Measurements from ENCODE around the gene CUX1. TPM values are rescaled to one million over a fixed set of nuclear protein-coding genes. Genes with fewer than 3 reads are reported as not detected.
"Not testable (repeated sequence)": the region's sequence is repeated elsewhere in the genome, so short reads cannot be mapped to it uniquely, and the experiment has no call there.

CUX1 gene
- total and polyA plus RNA-seq, 2 donors (not counting 1 experiment from before 2014, with no cell fraction given) = 10.8 to 86.5 TPM

DNA sequence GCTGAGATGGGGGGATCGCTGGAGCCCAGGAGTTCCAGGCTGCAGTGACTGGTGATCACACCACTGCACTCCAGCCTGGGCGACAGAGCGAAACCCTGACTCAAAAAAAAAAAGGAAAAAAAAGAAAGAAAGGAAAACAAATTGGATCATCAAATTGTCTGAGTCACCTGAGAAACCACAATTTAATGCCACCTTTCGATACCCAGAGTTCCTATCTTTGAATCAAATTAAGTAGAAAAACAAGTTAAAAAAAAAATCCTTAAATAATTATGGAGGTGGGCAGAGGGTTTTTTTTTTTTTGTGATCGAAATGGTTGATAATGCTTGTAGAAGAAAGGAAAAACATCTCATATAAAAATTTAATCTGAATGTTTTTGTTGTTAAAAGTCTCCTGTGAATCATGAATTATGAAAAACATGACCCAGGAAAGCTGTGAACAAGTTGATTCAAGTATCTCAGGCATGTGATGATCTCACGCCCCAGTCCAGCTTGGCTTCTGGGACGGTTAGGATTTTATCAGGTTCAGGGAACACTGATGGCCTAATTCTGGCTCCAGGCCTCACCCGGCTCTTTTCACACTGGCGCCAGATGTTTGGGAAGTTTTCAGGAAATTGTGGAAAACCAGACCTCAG lies 25.3 kb upstream of the CUX1 start:
- ChIA-PET POLR2A (no interaction called here), CTCF (no interaction called here)
- H3K4me1 Mint-ChIP-seq = no peaks in the 10 kb centered on the region
- no peak overlapping the region for H3K4me3 Mint-ChIP-seq
- no peaks in the 10 kb centered on the region for H3K9me3 Mint-ChIP-seq (ENCODE audit: insufficient read depth)
- TF ChIP-seq, protein P1, sequence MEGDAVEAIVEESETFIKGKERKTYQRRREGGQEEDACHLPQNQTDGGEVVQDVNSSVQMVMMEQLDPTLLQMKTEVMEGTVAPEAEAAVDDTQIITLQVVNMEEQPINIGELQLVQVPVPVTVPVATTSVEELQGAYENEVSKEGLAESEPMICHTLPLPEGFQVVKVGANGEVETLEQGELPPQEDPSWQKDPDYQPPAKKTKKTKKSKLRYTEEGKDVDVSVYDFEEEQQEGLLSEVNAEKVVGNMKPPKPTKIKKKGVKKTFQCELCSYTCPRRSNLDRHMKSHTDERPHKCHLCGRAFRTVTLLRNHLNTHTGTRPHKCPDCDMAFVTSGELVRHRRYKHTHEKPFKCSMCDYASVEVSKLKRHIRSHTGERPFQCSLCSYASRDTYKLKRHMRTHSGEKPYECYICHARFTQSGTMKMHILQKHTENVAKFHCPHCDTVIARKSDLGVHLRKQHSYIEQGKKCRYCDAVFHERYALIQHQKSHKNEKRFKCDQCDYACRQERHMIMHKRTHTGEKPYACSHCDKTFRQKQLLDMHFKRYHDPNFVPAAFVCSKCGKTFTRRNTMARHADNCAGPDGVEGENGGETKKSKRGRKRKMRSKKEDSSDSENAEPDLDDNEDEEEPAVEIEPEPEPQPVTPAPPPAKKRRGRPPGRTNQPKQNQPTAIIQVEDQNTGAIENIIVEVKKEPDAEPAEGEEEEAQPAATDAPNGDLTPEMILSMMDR (IDR thresholded peaks at IDR 0.05) = no peak
- TF ChIP-seq EZH2 (IDR thresholded peaks at IDR 0.05; ENCODE audit: borderline replicate concordance, insufficient read depth, low read depth, low read length, poor library complexity, severe bottlenecking) = no peak
- H3K27me3 ChIP-seq (replicated peaks in 1 of 4; ENCODE audit: control extremely low read depth in 1 of 4, control insufficient read depth in 3 of 4, insufficient read depth in 4 of 4, low read length in 3 of 4) = no peaks in the 10 kb centered on the region
- DNase-seq (no peak), ATAC-seq (ENCODE audit: low read depth) (no peak)
- H3K9ac ChIP-seq (ENCODE audit: low read length) = no peak overlapping the region
- no peaks in the 10 kb centered on the region for H3K4me1 ChIP-seq (ENCODE audit: control insufficient read depth in 2 of 2, insufficient read depth in 2 of 2, low read length in 2 of 2)
- peaks cover 0 to 13% (median 0%) of the 10 kb centered on the region in 3 donors for H3K9me3 ChIP-seq (ENCODE audit: control extremely low read depth in 1 of 3, control insufficient read depth in 2 of 3, insufficient read depth in 1 of 3, low read length in 2 of 3)
- H3K27ac Mint-ChIP-seq = no peak overlapping the region
- H3K4me2 ChIP-seq (replicated peaks; ENCODE audit: low read depth, low read length, poor library complexity, severe bottlenecking) = no peak overlapping the region
- WGBS (ENCODE audit: insufficient coverage) = 96% methylated on average over 2 of the region's 9 CpGs
- peaks cover 6% of the 10 kb centered on the region for H3K27me3 Mint-ChIP-seq
- no peaks in the 10 kb centered on the region for H3K79me2 ChIP-seq (ENCODE audit: control insufficient read depth, insufficient read depth, low read length)
- no peaks in the 10 kb centered on the region for H4K20me1 ChIP-seq (ENCODE audit: control insufficient read depth, insufficient read depth, low read length, poor library complexity, severe bottlenecking)
- no peak overlapping the region for H3K4me3 ChIP-seq (ENCODE audit: control extremely low read depth in 1 of 5, extremely low read depth in 1 of 5, insufficient read depth in 1 of 5, low read depth in 2 of 5, low read length in 4 of 5)
- no peaks in the 10 kb centered on the region for H3K36me3 ChIP-seq (replicated peaks in 1 of 2; ENCODE audit: control extremely low read depth in 1 of 2, control insufficient read depth in 1 of 2, extremely low read depth in 1 of 2, insufficient read depth in 2 of 2, low read length in 1 of 2)
- no peak overlapping the region for H2AFZ ChIP-seq (ENCODE audit: insufficient read depth, low read depth, low read length, poor library complexity, severe bottlenecking)
- H3K27ac ChIP-seq (ENCODE audit: low read length in 2 of 2) = no peak overlapping the region
- intact Hi-C loops (cut with micrococcal nuclease) = no loop called here

DNA sequence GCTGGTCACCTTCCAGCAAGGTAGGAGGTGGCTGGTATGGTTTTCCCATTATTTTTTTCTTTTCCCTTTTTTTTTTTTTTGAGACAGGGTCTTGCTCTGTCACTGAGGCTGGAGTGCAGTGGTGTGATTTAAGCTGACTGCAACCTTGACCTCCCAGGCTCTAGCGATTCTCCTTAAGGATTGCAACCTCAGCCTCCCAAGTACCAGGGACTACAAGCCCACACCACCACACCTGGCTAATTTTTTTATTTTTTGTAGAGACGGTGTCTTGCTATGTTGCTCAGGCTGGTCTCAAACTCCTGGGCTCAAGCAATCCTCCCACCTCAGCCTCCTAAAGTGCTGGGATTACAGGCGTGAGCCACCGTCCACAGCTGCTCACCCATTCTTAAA lies 24.7 kb upstream of the CUX1 start:
- H3K9me3 Mint-ChIP-seq (ENCODE audit: insufficient read depth); H3K27ac ChIP-seq (ENCODE audit: low read length in 2 of 2); POLR2A ChIA-PET; H3K9ac ChIP-seq (ENCODE audit: low read length); H3K36me3 ChIP-seq (replicated peaks in 1 of 2; ENCODE audit: control extremely low read depth in 1 of 2, control insufficient read depth in 1 of 2, extremely low read depth in 1 of 2, insufficient read depth in 2 of 2, low read length in 1 of 2); H3K27me3 ChIP-seq (replicated peaks in 1 of 4; ENCODE audit: control extremely low read depth in 1 of 4, control insufficient read depth in 3 of 4, insufficient read depth in 4 of 4, low read length in 3 of 4); H3K4me3 Mint-ChIP-seq; H3K4me3 ChIP-seq (ENCODE audit: control extremely low read depth in 1 of 5, extremely low read depth in 1 of 5, insufficient read depth in 1 of 5, low read depth in 2 of 5, low read length in 4 of 5); H3K4me1 Mint-ChIP-seq; CTCF ChIA-PET; H3K4me2 ChIP-seq (replicated peaks; ENCODE audit: low read depth, low read length, poor library complexity, severe bottlenecking); H3K79me2 ChIP-seq (ENCODE audit: control insufficient read depth, insufficient read depth, low read length); H4K20me1 ChIP-seq (ENCODE audit: control insufficient read depth, insufficient read depth, low read length, poor library complexity, severe bottlenecking); intact Hi-C loops (cut with micrococcal nuclease); DNase-seq; H2AFZ ChIP-seq (ENCODE audit: insufficient read depth, low read depth, low read length, poor library complexity, severe bottlenecking); ATAC-seq (ENCODE audit: low read depth); H3K27me3 Mint-ChIP-seq; H3K27ac Mint-ChIP-seq; H3K4me1 ChIP-seq (ENCODE audit: control insufficient read depth in 2 of 2, insufficient read depth in 2 of 2, low read length in 2 of 2): not testable (repeated sequence)
- peaks cover 0 to 14% (median 0%) of the 10 kb centered on the region in 3 donors for H3K9me3 ChIP-seq (ENCODE audit: control extremely low read depth in 1 of 3, control insufficient read depth in 2 of 3, insufficient read depth in 1 of 3, low read length in 2 of 3)
- WGBS (ENCODE audit: insufficient coverage) = 94% methylated on average over 2 of the region's 4 CpGs
